MM.1S (cell line): Measurements from ENCODE around the gene MARCO.

Source experiments
- CTCF ChIP-seq: fragments of 300-600 bp; sonication (generic); IDR thresholded peaks from 2 replicates; pipeline ENCODE4 v1.5.1; 2016; ENCODE audit warnings: antibody characterized with exemption, low read length, mixed read lengths
- EZH2 ChIP-seq: fragments of 300-600 bp; sonication (generic); optimal IDR thresholded peaks from 2 replicates; pipeline ENCODE3; 2017; ENCODE audit warnings: low read depth, mild to moderate bottlenecking, antibody characterized with exemption, low read length, mixed read lengths

GRCh38 chr2:118978064-118978463 lies 36.1 kb downstream of the MARCO start:
- no peak for TF ChIP-seq CTCF
- TF ChIP-seq EZH2 = no peak
